ENCODE data around the gene RBFOX1.

Gene RBFOX1

DNA sequence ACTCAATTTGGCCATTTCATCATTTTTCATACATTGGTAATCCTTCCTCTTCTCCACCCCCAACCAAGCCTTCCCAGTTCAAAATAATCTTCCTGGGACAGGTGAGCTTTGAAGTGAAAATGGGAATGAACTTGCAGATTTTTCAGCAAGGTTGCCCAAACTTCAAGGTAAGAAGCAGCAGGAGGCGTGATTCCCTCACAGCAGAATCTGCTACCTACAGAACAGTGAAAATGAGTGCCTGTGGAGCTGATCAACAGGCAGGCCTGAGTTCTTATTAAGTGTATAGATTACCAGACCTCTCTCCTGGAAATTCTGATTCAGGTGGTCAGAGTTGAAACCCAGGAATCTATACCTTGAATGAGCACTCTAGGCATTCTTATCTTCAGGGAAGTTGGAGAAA, 356.6 kb downstream of the RBFOX1 start:
- DNase-seq (ENCODE audit: low read depth), result no peak

DNA sequence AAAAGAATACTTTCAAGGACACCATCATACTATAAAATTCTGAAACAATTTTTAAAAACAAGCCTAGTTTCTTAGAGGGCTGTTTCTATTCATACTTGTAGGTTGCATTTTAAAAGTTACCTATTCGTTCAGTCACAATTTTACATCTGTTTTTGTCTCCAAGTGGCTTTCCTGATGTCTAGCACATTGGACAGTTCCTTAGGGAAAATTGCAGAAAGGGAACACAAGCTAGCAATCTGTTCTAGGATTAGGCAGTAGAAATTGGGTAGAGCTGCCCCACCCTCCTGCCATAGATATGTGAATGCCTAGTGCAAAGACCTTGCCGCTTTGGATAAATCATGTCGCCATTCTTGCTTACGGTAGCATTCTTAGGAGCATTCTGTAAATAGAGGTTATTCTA, 358.9 kb downstream of the RBFOX1 start:
- DNase-seq (ENCODE audit: low read depth), result no peak

DNA sequence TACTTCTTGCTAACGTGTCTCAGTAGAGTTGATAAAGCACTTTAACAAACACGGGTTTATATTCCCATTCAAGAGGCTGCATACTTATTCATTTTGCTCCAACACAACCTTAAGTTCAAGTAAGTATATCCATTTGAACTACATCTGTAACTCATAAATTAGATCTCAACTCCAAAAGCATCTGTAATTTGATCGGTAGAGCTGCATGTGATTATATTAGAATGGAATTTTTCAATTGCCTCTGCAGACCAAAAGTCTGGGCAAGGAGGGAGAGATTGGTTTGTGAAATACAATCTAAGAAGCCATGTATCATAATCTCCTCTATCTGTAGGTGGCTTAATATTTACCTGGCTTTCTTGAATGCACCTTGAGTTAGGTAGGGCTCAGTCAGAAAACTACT, 371.0 kb downstream of the RBFOX1 start:
- DNase-seq (ENCODE audit: low read depth), result no peak

GRCh38 chr16:7705885-7706284, 373.2 kb downstream of the RBFOX1 start:
- no peak for DNase-seq (ENCODE audit: low read depth)

DNA sequence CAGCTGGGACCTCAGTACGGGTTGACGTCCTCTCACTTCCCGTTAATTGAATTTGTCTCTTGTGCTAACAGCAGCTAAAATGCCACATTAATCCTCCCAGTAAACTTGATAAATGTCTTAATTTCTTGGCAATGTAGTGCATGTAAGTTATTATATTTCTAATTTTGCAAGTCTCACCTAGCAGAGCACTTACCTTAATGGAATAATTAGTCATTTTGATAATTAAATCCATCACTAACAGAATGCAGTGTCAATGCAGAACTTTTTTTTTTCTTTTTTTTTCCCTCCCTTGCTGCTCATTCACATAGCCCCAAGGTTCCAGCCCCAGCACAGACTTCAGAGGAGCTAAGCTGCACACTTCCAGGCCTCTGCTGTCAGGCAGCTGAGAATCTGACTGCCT, 376.5 kb downstream of the RBFOX1 start:
- no peak for DNase-seq (ENCODE audit: low read depth)

GRCh38 chr16:7713244-7713643, 380.6 kb downstream of the RBFOX1 start:
- no peak for DNase-seq (ENCODE audit: low read depth)

DNA sequence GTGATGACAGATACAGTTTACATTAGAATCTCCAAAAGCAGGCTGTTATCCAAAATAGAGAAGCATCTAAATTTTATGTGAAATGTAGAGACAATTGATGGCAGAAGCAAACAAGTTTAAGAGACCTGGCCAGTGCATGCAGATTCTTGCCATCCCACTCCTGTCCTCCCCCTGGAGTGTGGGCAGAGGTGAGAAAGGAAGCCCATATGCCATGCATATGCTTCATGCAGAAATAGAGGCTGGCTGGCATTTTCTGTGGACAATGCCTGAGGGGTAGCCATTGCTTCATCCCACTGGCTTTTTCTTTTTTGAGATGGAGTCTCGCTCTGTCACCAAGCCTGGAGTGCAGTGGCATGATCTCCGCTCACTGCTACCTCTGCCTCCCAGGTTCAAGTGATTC, 382.1 kb downstream of the RBFOX1 start:
- DNase-seq (ENCODE audit: low read depth), result no peak

GRCh38 chr16:7716660-7717550, 384.3 kb downstream of the RBFOX1 start:
- no peak for DNase-seq (ENCODE audit: low read depth)

GRCh38 chr16:7722761-7723160, 390.1 kb downstream of the RBFOX1 start:
- no peak for DNase-seq (ENCODE audit: low read depth)

DNA sequence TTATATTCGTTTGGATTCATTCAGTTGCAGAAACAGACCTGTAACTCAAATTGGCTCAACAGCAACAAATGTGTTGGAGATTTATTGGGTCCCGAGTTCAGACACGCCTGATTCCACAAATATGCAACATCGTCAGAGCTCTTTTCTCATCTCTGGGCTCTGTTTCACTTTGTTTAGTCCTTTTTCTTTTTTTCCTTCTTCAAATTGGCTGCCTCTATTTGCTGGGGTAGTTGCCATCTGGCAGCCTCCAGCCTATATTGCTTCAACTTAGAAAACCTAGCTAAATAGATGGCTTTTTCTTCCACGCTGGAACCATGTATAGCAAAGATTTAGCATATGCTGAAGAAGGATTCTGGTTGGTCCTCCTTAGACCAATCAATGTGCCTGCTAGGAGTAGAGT, 398.5 kb downstream of the RBFOX1 start:
- DNase-seq (ENCODE audit: low read depth), result no peak

GRCh38 chr16:7736138-7736665, 403.6 kb downstream of the RBFOX1 start:
- no peak for DNase-seq (ENCODE audit: low read depth)

- DNase-seq (ENCODE audit: low read depth), result no peak
Measured at GRCh38 chr16:7742626-7743025, 410.0 kb downstream of the RBFOX1 start.

GRCh38 chr16:7744546-7745264, 412.1 kb downstream of the RBFOX1 start:
- no peak for DNase-seq (ENCODE audit: low read depth)

- DNase-seq (ENCODE audit: low read depth), result no peak
Measured at GRCh38 chr16:7745276-7745675, 412.6 kb downstream of the RBFOX1 start.

DNA sequence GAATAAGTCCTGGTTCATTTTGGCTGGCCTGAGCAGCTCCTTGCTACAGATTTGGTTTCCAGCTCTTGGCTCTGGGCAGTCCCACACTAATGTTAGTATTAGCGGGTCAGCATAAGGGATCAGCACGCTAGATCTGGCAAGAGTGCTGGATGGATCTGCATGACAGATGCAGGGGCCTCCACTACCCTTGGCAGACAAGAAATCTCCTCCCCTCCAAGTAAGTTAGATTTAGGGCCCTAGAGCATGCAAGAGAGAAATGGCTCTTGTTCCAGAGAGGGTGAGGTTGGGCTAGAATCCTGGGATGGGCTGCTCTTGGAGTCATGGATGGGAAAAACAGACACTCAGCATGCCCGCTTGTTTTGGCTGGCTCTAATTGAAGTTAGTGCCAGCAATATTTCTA, 414.3 kb downstream of the RBFOX1 start:
- DNase-seq (ENCODE audit: low read depth), result no peak

DNA sequence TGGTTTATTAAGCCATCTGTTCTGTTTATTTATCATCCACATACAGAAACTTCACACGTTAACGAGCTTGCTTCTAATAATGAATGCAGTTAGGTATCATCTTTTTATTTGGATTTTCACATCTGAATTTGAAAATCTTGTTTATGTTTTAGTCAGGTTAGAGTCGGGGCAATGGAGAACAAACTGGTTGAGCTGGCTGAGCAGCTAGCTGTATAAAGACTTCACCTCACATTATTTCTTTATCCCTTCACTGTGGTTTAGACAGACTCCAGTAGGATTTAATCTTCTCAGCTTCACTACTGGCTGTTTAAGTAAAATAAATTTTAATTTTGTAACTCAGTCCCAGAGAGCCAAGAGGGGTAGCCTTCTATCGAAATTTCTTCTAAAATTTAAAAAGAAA, 415.9 kb downstream of the RBFOX1 start:
- DNase-seq (ENCODE audit: low read depth), result no peak

GRCh38 chr16:7755347-7755882, 422.8 kb downstream of the RBFOX1 start:
- no peak for DNase-seq (ENCODE audit: low read depth)
